GM23248 (cell line): Measurements from ENCODE around the gene ATP11C.

Experiments used
- EZH2 ChIP-seq: fragments of 200-600 bp; sonication (generic); IDR thresholded peaks from 2 replicates; pipeline ENCODE4 v1.6.1; 2018; ENCODE audit warnings: antibody characterized with exemption, mild to moderate bottlenecking; ENCODE audit not compliant: insufficient read depth, poor library complexity, severe bottlenecking
- EZH2phosphoT487 ChIP-seq: fragments of 200-600 bp; sonication (generic); IDR thresholded peaks from 2 replicates; pipeline ENCODE4 v1.6.1; 2018; ENCODE audit warnings: antibody characterized with exemption, moderate library complexity, mild to moderate bottlenecking, low read depth; ENCODE audit not compliant: insufficient read depth

DNA sequence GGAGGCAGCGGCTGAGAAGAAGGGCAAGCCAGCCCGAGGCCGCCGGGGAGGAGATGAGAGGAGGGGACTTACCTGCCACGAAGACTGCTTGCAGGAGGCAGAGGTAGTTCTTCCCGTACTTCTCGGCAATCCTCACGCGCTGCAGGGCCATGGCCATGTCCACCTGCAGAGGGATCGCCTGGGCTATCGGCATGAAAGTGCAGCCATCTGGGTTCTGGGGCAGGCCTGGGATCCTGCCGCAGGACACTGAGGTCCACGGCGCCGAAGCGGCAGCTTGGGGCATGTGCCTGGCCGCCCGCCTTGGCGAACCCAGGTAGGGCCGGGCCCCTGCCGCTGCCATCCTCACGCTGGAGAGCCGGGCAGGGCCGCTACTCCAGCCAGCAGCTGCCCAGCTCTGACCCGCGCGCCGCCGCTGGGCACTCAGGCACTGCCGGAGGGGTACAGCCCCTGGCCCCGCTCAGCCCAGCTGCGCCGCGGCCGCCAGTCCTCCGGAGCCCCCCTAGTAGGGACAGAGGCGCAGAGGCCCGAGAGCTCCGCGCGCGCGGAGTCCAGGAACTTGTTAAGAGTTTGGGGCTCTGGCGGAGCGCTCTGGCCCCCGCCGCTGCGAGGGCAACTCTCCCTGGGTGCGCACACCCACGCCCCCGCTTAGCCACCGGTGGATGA is 240.9 kb downstream of the ATP11C start:
- TF ChIP-seq EZH2phosphoT487 (no peak), EZH2 (no peak)
